Measurements from ENCODE around the gene DNAJB8.

The DNAJB8 gene

DNA sequence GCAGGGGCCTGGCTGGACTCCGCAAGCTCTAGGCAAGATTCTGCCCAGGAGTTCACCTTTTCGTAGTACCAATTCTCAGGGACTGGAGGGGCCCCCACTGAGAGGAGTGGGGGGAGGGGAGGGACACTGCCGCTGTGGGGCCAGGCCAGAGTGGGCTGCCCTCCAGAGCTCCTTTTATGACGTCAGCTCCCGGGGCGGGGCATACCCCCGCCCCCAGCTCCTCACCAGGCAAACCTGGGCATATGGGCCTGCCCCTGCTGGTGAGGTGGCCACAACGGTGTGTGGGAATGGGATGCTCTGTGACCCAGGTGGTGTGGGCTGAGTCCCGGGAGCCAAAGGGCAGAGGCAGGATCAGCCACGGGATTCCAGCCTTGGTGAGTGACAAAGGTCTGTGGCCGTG, 3.3 kb downstream of the DNAJB8 start:
- DNase-seq (ENCODE audit: low read depth) = no peak
- TF ChIP-seq CTCF (conservative IDR thresholded peaks at IDR 0.05; ENCODE audit: control insufficient read depth, insufficient read depth, low read depth, low read length) = no peak
- H3K4me3 ChIP-seq (ENCODE audit: control insufficient read depth, low read depth, low read length) = no peak overlapping the region

GRCh38 chr3:128462931-128463330, 3.8 kb downstream of the DNAJB8 start:
- no peak for TF ChIP-seq CTCF (conservative IDR thresholded peaks at IDR 0.05; ENCODE audit: control insufficient read depth, insufficient read depth, low read depth, low read length)
- DNase-seq (ENCODE audit: low read depth) = no peak
- H3K4me3 ChIP-seq (ENCODE audit: control insufficient read depth, low read depth, low read length) = no peak overlapping the region

DNA sequence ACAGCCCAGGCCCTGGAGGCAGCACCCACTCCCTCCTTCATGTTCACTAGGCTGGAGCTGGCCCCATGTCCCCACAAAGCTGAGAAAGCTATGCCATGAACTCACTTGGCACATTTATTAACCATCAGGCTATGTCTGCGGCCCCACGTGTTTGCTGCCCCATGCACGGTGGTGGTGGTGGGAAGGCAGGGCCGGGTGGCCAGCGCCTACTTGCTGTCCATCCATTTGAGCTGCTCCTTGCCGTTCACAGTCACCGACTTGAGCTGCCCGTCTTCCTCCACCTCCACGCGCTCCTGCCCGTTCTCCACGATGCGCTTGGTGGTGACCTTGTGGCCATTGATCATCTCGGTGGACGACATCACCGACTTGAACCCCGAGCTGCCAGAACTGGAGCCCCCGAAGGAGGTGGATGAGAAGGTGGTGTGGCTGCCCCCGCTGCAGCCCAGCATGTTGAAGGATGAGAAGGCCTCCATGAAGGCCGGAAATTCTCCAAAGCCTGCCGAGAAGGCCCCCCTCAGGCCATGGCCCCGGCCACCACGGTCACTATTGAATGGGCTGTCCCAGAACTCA, 4.3 kb downstream of the DNAJB8 start:
- DNase-seq (ENCODE audit: low read depth) = no peak
- no peak overlapping the region for H3K4me3 ChIP-seq (ENCODE audit: control insufficient read depth, low read depth, low read length)
- no peak for TF ChIP-seq CTCF (conservative IDR thresholded peaks at IDR 0.05; ENCODE audit: control insufficient read depth, insufficient read depth, low read depth, low read length)

- no peak overlapping the region for H3K4me3 ChIP-seq (ENCODE audit: control insufficient read depth, low read depth, low read length)
- no peak for DNase-seq (ENCODE audit: low read depth)
- no peak for TF ChIP-seq CTCF (conservative IDR thresholded peaks at IDR 0.05; ENCODE audit: control insufficient read depth, insufficient read depth, low read depth, low read length)
Measured at GRCh38 chr3:128461731-128462130, 5.0 kb downstream of the DNAJB8 start.

- TF ChIP-seq CTCF (conservative IDR thresholded peaks at IDR 0.05; ENCODE audit: control insufficient read depth, insufficient read depth, low read depth, low read length) = no peak
- DNase-seq (ENCODE audit: low read depth) = no peak
- no peak overlapping the region for H3K4me3 ChIP-seq (ENCODE audit: control insufficient read depth, low read depth, low read length)
Measured at GRCh38 chr3:128459461-128459820, 7.2 kb downstream of the DNAJB8 start.

DNA sequence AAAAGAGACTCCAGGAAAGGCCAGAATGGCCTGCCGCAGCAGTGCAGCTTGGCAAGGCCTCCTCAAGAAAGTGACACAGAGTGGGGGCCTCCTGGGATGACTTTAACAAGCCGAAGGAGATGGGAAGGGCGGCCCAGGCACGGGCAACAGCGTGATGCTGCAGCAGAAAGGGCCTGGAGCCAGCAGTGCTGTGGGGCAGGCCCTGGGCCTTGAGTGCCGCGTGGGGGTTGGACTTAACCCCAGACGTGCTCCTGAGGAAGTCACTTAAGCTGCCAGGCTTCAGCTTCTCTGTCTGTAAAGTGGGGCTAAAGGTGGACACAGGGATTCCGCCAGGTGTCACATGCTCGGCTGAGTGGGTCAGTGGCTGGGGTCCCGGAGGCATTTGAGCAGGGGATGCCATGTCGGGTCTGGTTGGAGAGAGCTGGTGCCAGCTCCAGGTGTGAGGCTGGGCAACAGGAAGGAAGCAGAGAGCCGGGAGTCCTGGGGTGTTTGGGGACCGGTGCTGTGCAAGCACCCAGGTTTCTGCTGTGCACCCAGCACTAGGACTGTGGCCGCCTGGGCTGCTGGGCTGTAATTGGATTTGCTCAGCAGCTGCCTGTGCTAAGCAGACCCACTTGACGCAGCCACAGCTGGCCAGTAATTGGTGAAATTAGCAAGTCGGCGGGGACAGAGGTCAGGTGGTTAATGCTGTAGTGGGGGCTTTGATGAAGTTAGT, 7.8 kb downstream of the DNAJB8 start:
- no peak for DNase-seq (ENCODE audit: low read depth)
- no peak for TF ChIP-seq CTCF (conservative IDR thresholded peaks at IDR 0.05; ENCODE audit: control insufficient read depth, insufficient read depth, low read depth, low read length)
- no peak overlapping the region for H3K4me3 ChIP-seq (ENCODE audit: control insufficient read depth, low read depth, low read length)

Data from fibroblast of mammary gland (primary cell).